HEK293 (cell line): ENCODE measurements around the gene CUEDC1.
A peak's percentile ranks its signal among the peaks of the same experiment; 100 is the strongest.

Experiments
- KLF16 ChIP-seq: fragments of 450-650 bp; formaldehyde crosslinking; IDR thresholded peaks from 2 replicates; pipeline ENCODE4 v1.5.1; 2017; ENCODE audit warnings: missing biosample characterization, missing genetic modification characterization
- SCRT2 ChIP-seq: fragments of 450-650 bp; formaldehyde crosslinking; IDR thresholded peaks from 2 replicates; pipeline ENCODE4 v1.5.1; 2016; ENCODE audit warnings: missing biosample characterization, missing genetic modification characterization
- SETDB1 ChIP-seq: IDR thresholded peaks from one replicate; pipeline ENCODE4 v1.6.1; 2017; ENCODE audit warnings: mild to moderate bottlenecking, low read length, moderate library complexity, mixed read lengths; ENCODE audit not compliant: insufficient read length
- ZBTB1 ChIP-seq: fragments of 450-650 bp; formaldehyde crosslinking; IDR thresholded peaks from 2 replicates; pipeline ENCODE4 v1.5.1; 2016; ENCODE audit warnings: missing biosample characterization, missing genetic modification characterization
- ZFP37 ChIP-seq: fragments of 450-650 bp; formaldehyde crosslinking; IDR thresholded peaks from 2 replicates; pipeline ENCODE4 v1.5.1; 2016; ENCODE audit warnings: missing biosample characterization, missing genetic modification characterization
- ZNF169 ChIP-seq: fragments of 450-650 bp; formaldehyde crosslinking; IDR thresholded peaks from 2 replicates; pipeline ENCODE4 v1.5.1; 2016; ENCODE audit warnings: missing biosample characterization, missing genetic modification characterization
- ZNF184 ChIP-seq: fragments of 450-650 bp; IDR thresholded peaks from 2 replicates; pipeline ENCODE4 v1.5.1; 2018; ENCODE audit warnings: missing biosample characterization, mild to moderate bottlenecking, missing genetic modification characterization
- ZNF274 ChIP-seq, 2 experiments: fragments of 200-500 bp in 1 of 2; fragments of 450-650 bp in 1 of 2; sonication (Bioruptor generic) in 1 of 2; formaldehyde crosslinking in 1 of 2; IDR thresholded peaks; 2 replicates each; pipeline versions ENCODE4 v1.5.1 to v1.6.1; 2014 to 2016; ENCODE audit warnings: borderline replicate concordance in 1 of 2, inconsistent platforms in 1 of 2, low read length in 1 of 2, missing biosample characterization in 1 of 2, missing genetic modification characterization in 1 of 2
- ZNF350 ChIP-seq: fragments of 450-650 bp; formaldehyde crosslinking; IDR thresholded peaks from 2 replicates; pipeline ENCODE4 v1.5.0; 2017; ENCODE audit warnings: missing biosample characterization, mild to moderate bottlenecking, missing genetic modification characterization
- ZNF624 ChIP-seq: fragments of 450-650 bp; formaldehyde crosslinking; IDR thresholded peaks from 2 replicates; pipeline ENCODE4 v1.5.1; 2017; ENCODE audit warnings: missing biosample characterization, missing genetic modification characterization
- ZNF677 ChIP-seq: fragments of 450-650 bp; IDR thresholded peaks from 2 replicates; pipeline ENCODE4 v1.5.0; 2018; ENCODE audit warnings: missing biosample characterization, mild to moderate bottlenecking, missing genetic modification characterization, moderate library complexity
- TF ChIP-seq, protein P1 (sequence below): fragments of 450-650 bp; formaldehyde crosslinking; IDR thresholded peaks from 2 replicates; pipeline ENCODE4 v1.5.1; 2016; ENCODE audit warnings: missing biosample characterization, missing genetic modification characterization
- TF ChIP-seq, protein P2 (sequence below): fragments of 450-650 bp; formaldehyde crosslinking; IDR thresholded peaks from 2 replicates; pipeline ENCODE4 v1.5.1; 2016; ENCODE audit warnings: missing biosample characterization, missing genetic modification characterization
- TF ChIP-seq, protein P3 (sequence below): fragments of 450-650 bp; formaldehyde crosslinking; IDR thresholded peaks from 2 replicates; pipeline ENCODE4 v1.5.1; 2016; ENCODE audit warnings: missing biosample characterization, missing genetic modification characterization, low read depth

DNA sequence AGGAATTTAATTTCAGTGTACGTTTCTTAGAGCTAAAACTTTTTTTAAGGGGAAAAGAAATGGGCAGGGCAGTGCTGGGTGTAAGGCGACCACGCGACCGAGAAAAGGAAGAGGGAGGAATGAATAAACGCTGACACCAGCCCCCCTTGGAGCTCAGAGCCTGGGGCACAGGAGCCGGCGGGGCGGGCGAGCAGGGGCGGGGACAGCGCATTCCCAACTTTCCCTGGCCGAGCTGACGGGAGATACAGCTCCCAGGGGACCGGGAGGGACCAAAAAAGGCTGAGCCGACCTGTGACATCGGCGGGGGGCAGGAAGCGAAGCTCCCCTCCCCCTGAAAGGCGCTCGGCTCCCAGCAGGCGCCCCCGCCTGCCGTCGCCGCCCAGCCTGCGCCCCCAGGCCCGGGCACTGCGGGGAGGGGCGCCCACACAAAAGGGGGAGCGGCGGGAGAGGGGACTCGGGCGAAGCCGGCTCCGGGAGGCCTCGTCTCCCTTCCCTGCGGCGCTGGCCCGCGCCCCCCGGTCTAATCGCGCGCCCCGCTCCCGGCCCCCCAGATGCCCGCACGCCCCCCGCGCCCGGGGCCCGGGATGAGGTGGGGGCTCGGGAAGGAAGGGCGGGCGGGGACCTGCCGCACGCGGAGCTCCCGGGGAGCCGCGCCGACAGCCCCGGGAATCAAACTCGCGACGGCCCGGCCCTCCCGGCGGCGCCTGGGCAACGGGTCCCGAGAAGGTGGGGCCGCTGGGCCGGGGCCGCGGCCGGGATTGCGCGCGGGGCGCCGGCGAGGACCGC lies 622 bp downstream of the CUEDC1 start:
- TF ChIP-seq ZFP37, result no peak
- TF ChIP-seq, protein P1, sequence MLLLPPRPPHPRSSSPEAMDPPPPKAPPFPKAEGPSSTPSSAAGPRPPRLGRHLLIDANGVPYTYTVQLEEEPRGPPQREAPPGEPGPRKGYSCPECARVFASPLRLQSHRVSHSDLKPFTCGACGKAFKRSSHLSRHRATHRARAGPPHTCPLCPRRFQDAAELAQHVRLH (tag by site-specific recombination), result no peak
- no peak for TF ChIP-seq SETDB1
- no peak for TF ChIP-seq ZNF677 (tag by site-specific recombination)
- TF ChIP-seq ZNF624 (tag by site-specific recombination), result no peak
- TF ChIP-seq, protein P2, sequence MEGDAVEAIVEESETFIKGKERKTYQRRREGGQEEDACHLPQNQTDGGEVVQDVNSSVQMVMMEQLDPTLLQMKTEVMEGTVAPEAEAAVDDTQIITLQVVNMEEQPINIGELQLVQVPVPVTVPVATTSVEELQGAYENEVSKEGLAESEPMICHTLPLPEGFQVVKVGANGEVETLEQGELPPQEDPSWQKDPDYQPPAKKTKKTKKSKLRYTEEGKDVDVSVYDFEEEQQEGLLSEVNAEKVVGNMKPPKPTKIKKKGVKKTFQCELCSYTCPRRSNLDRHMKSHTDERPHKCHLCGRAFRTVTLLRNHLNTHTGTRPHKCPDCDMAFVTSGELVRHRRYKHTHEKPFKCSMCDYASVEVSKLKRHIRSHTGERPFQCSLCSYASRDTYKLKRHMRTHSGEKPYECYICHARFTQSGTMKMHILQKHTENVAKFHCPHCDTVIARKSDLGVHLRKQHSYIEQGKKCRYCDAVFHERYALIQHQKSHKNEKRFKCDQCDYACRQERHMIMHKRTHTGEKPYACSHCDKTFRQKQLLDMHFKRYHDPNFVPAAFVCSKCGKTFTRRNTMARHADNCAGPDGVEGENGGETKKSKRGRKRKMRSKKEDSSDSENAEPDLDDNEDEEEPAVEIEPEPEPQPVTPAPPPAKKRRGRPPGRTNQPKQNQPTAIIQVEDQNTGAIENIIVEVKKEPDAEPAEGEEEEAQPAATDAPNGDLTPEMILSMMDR (tag by site-specific recombination), result no peak
- TF ChIP-seq ZNF184 (tag by site-specific recombination), result no peak
- TF ChIP-seq KLF16 (tag by site-specific recombination), result peak; percentile 71; the same call in 1 of the 2 replicates
- no peak for TF ChIP-seq ZNF169 (tag by site-specific recombination)
- no peak for TF ChIP-seq SCRT2 (tag by site-specific recombination)
- no peak for TF ChIP-seq ZNF274 (IDR thresholded peaks at IDR 0.05; ENCODE audit: low read length)
- TF ChIP-seq ZNF274 (tag by site-specific recombination; IDR thresholded peaks at IDR 0.05; ENCODE audit: borderline replicate concordance), result no peak
- peak; percentile 37; the same call in 1 of the 2 replicates for TF ChIP-seq ZBTB1 (tag by site-specific recombination)
- TF ChIP-seq, protein P3, sequence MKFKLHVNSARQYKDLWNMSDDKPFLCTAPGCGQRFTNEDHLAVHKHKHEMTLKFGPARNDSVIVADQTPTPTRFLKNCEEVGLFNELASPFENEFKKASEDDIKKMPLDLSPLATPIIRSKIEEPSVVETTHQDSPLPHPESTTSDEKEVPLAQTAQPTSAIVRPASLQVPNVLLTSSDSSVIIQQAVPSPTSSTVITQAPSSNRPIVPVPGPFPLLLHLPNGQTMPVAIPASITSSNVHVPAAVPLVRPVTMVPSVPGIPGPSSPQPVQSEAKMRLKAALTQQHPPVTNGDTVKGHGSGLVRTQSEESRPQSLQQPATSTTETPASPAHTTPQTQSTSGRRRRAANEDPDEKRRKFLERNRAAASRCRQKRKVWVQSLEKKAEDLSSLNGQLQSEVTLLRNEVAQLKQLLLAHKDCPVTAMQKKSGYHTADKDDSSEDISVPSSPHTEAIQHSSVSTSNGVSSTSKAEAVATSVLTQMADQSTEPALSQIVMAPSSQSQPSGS (tag by site-specific recombination), result no peak
- no peak for TF ChIP-seq ZNF350 (tag by site-specific recombination)
